Measurements from ENCODE around the gene WDR46.

The WDR46 gene

DNA sequence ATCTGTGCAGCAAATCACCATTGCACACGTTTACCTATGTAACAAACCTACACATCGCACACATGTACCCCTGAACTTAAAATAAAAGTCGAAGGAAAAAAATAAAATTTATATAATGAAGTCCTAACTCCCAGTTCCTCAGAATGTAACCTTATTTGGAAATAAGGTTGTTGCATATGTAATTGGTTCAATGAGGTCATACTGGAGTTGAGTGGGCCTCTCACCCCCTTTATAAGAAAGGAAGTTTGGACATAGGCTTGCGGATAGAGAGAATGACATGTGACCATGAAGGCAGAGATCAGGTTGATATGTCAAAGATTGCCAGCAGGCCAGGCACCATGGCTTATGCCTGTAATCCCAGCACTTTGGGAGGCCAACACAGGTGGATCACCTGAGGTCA, 44.6 kb upstream of the WDR46 start:
- DNase-seq (ENCODE audit: low read depth in 1 of 2, low spot score in 1 of 2) = no peak
- TF ChIP-seq GABPA (IDR thresholded peaks at IDR 0.05; ENCODE audit: low read depth) (no peak), SPI1 (IDR thresholded peaks at IDR 0.05; ENCODE audit: borderline replicate concordance, low read depth) (no peak), POLR2AphosphoS5 (IDR thresholded peaks at IDR 0.05; ENCODE audit: low read depth) (no peak)
- TF ChIP-seq, protein P1, sequence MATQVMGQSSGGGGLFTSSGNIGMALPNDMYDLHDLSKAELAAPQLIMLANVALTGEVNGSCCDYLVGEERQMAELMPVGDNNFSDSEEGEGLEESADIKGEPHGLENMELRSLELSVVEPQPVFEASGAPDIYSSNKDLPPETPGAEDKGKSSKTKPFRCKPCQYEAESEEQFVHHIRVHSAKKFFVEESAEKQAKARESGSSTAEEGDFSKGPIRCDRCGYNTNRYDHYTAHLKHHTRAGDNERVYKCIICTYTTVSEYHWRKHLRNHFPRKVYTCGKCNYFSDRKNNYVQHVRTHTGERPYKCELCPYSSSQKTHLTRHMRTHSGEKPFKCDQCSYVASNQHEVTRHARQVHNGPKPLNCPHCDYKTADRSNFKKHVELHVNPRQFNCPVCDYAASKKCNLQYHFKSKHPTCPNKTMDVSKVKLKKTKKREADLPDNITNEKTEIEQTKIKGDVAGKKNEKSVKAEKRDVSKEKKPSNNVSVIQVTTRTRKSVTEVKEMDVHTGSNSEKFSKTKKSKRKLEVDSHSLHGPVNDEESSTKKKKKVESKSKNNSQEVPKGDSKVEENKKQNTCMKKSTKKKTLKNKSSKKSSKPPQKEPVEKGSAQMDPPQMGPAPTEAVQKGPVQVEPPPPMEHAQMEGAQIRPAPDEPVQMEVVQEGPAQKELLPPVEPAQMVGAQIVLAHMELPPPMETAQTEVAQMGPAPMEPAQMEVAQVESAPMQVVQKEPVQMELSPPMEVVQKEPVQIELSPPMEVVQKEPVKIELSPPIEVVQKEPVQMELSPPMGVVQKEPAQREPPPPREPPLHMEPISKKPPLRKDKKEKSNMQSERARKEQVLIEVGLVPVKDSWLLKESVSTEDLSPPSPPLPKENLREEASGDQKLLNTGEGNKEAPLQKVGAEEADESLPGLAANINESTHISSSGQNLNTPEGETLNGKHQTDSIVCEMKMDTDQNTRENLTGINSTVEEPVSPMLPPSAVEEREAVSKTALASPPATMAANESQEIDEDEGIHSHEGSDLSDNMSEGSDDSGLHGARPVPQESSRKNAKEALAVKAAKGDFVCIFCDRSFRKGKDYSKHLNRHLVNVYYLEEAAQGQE (IDR thresholded peaks at IDR 0.05; ENCODE audit: insufficient replicate concordance, low read depth) = no peak
- TF ChIP-seq, protein P2, sequence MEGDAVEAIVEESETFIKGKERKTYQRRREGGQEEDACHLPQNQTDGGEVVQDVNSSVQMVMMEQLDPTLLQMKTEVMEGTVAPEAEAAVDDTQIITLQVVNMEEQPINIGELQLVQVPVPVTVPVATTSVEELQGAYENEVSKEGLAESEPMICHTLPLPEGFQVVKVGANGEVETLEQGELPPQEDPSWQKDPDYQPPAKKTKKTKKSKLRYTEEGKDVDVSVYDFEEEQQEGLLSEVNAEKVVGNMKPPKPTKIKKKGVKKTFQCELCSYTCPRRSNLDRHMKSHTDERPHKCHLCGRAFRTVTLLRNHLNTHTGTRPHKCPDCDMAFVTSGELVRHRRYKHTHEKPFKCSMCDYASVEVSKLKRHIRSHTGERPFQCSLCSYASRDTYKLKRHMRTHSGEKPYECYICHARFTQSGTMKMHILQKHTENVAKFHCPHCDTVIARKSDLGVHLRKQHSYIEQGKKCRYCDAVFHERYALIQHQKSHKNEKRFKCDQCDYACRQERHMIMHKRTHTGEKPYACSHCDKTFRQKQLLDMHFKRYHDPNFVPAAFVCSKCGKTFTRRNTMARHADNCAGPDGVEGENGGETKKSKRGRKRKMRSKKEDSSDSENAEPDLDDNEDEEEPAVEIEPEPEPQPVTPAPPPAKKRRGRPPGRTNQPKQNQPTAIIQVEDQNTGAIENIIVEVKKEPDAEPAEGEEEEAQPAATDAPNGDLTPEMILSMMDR (IDR thresholded peaks at IDR 0.05; ENCODE audit: insufficient read depth, low read length) = no peak
- Histone ChIP-seq H3K4me3 (replicated peaks; ENCODE audit: insufficient read depth, low read length) (no peak overlapping the region), H3K27ac (replicated peaks) (no peak overlapping the region), H3K27me3 (ENCODE audit: insufficient read depth, poor library complexity, severe bottlenecking) (no peaks in the 10 kb centered on the region)

- no peak overlapping the region for H3K27ac ChIP-seq (replicated peaks)
- DNase-seq (ENCODE audit: low read depth in 1 of 2, low spot score in 1 of 2) = no peak
- H3K27me3 ChIP-seq (ENCODE audit: insufficient read depth, poor library complexity, severe bottlenecking) = no peaks in the 10 kb centered on the region
- no peak overlapping the region for H3K4me3 ChIP-seq (replicated peaks; ENCODE audit: insufficient read depth, low read length)
- TF ChIP-seq GABPA (IDR thresholded peaks at IDR 0.05; ENCODE audit: low read depth) (no peak), SPI1 (IDR thresholded peaks at IDR 0.05; ENCODE audit: borderline replicate concordance, low read depth) (no peak), POLR2AphosphoS5 (IDR thresholded peaks at IDR 0.05; ENCODE audit: low read depth) (no peak)
- TF ChIP-seq, protein P2 (IDR thresholded peaks at IDR 0.05; ENCODE audit: insufficient read depth, low read length) = no peak
- TF ChIP-seq, protein P1 (IDR thresholded peaks at IDR 0.05; ENCODE audit: insufficient replicate concordance, low read depth) = no peak
Measured at GRCh38 chr6:33330736-33331135, 41.7 kb upstream of the WDR46 start.

DNA sequence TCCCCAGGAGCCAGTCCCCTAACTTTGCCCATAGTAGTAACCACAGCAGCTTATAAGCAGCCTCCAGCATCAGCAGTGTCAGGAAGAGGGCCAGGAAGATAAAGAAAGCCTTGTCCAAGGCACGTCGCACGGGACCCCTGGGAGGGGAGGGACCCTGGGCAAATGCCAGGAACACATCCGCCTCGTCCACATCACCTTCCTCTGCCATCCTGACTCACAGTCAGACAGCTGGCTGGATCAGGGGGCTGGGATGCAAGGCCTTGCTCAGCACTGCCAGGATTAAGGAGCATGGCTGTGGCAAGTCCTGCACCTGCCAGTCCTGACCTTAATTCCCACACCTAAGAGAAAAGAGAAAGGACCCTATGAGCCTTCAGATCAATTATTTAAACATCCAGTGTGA, 40.0 kb upstream of the WDR46 start:
- no peak overlapping the region for H3K27ac ChIP-seq (replicated peaks)
- H3K27me3 ChIP-seq (ENCODE audit: insufficient read depth, poor library complexity, severe bottlenecking) = no peaks in the 10 kb centered on the region
- no peak overlapping the region for H3K4me3 ChIP-seq (replicated peaks; ENCODE audit: insufficient read depth, low read length)
- no peak for DNase-seq (ENCODE audit: low read depth in 1 of 2, low spot score in 1 of 2)
- TF ChIP-seq POLR2AphosphoS5 (IDR thresholded peaks at IDR 0.05; ENCODE audit: low read depth) (no peak), GABPA (IDR thresholded peaks at IDR 0.05; ENCODE audit: low read depth) (no peak), SPI1 (IDR thresholded peaks at IDR 0.05; ENCODE audit: borderline replicate concordance, low read depth) (no peak)
- TF ChIP-seq, protein P2 (IDR thresholded peaks at IDR 0.05; ENCODE audit: insufficient read depth, low read length) = no peak
- TF ChIP-seq, protein P1 (IDR thresholded peaks at IDR 0.05; ENCODE audit: insufficient replicate concordance, low read depth) = no peak

Data from HL-60 (cell line).